GM19328 (cell line): ENCODE results near the gene CYP4F12.

Experiments
- ATAC-seq: cut with Tn5 transposase; IDR thresholded peaks from one replicate; pipeline ENCODE4 v1.9.1; 2021; ENCODE audit warnings: mild to moderate bottlenecking, moderate library complexity; ENCODE audit not compliant: unreplicated experiment

CYP4F12 gene

GRCh38 chr19:15702534-15702930 is 29.6 kb downstream of the CYP4F12 start:
- ATAC-seq: no peak

GRCh38 chr19:15714638-15715037 is 41.8 kb downstream of the CYP4F12 start:
- ATAC-seq: no peak

- ATAC-seq: no peak
Observed at GRCh38 chr19:15715642-15716041, 42.8 kb downstream of the CYP4F12 start.

- no peak for ATAC-seq
Observed at GRCh38 chr19:15717809-15718208, 44.9 kb downstream of the CYP4F12 start.

- no peak for ATAC-seq
Observed at GRCh38 chr19:15721268-15721667, 48.4 kb downstream of the CYP4F12 start.

GRCh38 chr19:15722956-15723355 is 50.1 kb downstream of the CYP4F12 start:
- ATAC-seq: no peak

GRCh38 chr19:15727724-15728123 is 54.8 kb downstream of the CYP4F12 start, which contains the start of gene OR10H2:
TSS of gene OR10H2 (plus strand) at chr19:15728024. CDS start at chr19:15728044, 20 bp downstream.
- ATAC-seq: no peak

- ATAC-seq: no peak
Observed at GRCh38 chr19:15730538-15730937, 57.7 kb downstream of the CYP4F12 start.

GRCh38 chr19:15732388-15732787 is 59.5 kb downstream of the CYP4F12 start:
- no peak for ATAC-seq

GRCh38 chr19:15733895-15734294 is 61.0 kb downstream of the CYP4F12 start:
- ATAC-seq: no peak

- ATAC-seq: no peak
Observed at GRCh38 chr19:15737722-15738121, 64.8 kb downstream of the CYP4F12 start, which contains the start of gene OR10H3. TSS of gene OR10H3 (plus strand) at chr19:15737985. CDS start at chr19:15741393, 3,408 bp downstream.

- no peak for ATAC-seq
Observed at GRCh38 chr19:15740785-15741184, 67.9 kb downstream of the CYP4F12 start.
